Stimulated activated CD4-positive, alpha-beta T cell treated with anti-CD3 and anti-CD28 coated beads, Interleukin-2, amount 100 ng/mL, for 48 hours (primary cell): ENCODE results near the gene RNF6.

Experiments used
- DNase-seq, 2 donors: peaks; one replicate each; pipeline ENCODE4 v3.0.0-alpha.2; 2020

Gene RNF6

GRCh38 chr13:26225896-26226617, 3.9 kb upstream of the RNF6 start:
- no peak for DNase-seq

DNA sequence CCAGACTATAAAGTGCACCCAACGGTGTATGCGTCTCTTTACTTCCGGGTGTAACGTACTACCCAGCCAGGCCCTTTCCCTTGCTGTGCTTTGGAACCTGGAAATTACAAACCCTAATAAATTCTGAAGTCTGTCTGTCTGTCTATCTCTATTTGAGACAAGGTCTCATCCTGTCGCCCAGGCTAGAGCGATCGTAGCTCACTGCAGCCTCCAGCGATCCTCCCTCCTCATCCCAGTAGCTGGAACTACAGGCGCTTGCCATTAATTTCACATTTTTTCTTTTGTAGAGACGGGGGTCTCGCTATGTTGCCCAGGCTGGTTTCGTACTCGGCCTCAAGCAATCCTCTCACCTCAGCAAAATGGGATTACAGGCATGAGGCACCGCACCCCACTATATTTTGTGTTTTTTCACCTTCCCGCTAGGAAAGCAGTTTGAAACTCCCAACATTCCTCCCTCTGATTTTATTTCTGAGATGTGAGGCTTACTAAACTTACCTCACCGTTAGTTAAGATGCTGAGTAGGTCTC, 469 bp upstream of the RNF6 start:
- DNase-seq: no peak

DNA sequence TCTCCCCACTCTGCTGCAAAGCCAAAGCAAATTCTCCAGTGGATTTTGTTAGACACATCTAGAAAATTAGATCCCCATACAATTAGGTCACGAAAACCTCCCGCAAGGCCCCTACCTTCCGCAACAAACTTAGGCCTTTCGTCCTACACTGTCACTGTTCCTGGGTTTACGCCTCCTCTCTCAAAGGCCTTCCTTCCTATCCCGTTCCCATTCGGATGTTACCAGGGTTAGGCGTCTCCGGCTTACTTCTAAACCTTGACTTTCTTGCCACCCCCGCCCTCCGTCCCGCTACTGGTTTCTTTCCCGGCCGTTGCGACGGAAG, 754 bp downstream of the RNF6 start:
- DNase-seq: no peak

DNA sequence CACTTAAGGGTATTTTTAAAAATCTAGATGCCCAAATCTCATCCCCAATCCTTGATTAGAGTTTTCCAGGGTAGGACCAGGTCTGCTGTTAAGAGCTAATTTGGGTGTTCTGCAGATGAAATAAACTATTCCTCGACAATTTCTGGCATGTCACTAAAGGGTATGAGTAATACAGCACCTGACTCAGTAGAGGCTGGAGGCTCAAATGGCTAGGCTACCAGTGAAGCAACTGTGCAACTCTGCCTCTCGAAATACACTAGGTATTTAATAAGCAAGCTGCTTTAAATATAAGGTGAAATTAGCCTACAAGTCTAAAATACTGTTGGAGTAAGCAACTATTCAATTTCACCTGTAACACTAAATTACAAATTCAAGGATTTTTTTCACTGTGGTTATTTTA, 1.5 kb downstream of the RNF6 start:
- no peak for DNase-seq

GRCh38 chr13:26219726-26220125, 2.4 kb downstream of the RNF6 start:
- DNase-seq: no peak

GRCh38 chr13:26216042-26216441, 6.1 kb downstream of the RNF6 start:
- DNase-seq: no peak

DNA sequence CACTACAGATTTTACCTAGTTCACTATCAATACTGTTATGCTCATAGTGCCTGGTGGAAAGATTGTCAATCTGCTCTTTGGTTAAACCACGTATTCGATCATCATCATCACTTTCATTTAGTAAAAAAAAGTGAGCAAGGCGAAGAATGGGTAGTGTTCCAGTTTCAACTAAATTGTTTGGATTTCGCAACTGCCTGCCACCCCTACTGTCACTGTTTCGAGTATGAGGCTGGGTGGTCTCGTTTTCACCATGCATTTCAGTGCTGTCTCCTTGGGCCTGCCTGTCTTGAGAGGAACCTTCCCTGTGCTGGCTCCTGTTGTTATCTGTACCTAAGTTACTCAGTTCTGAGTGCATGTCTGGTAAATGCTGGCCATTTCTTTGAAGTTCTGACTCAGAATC, 8.1 kb downstream of the RNF6 start:
- DNase-seq: no peak

GRCh38 chr13:26213345-26213744, 8.8 kb downstream of the RNF6 start:
- no peak for DNase-seq

DNA sequence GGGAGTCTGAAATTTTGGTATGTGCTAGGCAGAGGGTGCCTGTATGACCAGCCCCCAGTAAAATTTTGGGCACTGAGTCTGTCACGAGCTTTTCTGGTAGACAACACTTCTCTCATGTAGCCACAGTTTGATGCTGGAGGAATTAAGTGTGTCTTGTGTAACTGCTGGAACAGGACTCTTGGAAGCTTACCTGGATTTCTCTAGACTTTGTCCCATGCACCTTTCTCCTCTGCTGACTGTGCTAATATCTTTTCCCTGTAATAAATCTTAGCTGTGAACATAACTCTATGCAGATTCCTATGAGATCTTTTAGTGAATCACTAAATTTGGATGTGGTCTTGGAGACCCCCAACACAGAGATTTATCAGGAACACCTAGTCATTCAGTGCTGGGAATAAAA, 13.8 kb downstream of the RNF6 start:
- no peak for DNase-seq

- DNase-seq: no peak
Observed at GRCh38 chr13:26202365-26202972, 19.6 kb downstream of the RNF6 start.

DNA sequence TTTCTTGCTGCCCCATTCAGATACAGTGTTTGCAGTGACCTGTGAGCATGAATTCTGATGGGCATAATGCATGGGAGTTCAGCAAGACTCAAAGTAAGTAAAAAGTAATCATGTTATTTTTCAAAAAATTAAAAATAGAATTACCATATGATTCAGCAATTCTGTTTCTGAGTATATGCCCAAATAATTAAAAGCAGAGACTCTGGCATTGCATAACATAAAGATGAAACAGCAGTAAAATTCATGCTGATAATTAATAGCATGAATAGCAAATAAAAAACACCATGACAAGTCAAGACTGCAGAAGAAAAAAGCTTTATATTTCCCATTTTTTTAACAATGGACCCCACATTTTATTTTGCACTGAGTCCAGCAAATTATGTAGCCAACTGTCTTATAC, 21.3 kb downstream of the RNF6 start:
- DNase-seq: no peak

GRCh38 chr13:26198116-26198515, 24.0 kb downstream of the RNF6 start:
- no peak for DNase-seq

- DNase-seq: no peak
Observed at GRCh38 chr13:26197298-26197697, 24.8 kb downstream of the RNF6 start.

DNA sequence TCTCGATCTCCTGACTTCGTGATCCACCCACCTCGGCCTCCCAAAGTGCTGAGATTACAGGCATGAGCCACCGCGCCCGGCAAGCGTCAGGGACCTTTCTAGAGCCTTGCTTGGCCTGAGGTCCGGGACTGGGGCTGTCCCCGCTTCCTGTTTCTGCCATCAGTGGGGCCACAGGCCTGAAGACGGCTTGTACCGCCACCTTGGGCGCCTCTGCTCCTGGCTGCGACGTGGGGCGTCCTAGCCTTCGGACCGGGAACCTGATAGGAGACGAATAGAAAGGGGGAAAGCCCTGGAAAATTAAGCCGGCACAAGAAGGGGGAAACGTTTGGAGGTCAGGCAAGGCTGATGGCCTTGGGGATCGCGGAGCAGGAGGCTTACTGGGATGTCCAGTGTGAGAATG, 35.1 kb downstream of the RNF6 start:
- no peak for DNase-seq

GRCh38 chr13:26186118-26186870, 35.8 kb downstream of the RNF6 start:
- DNase-seq: peak; percentile 82

- DNase-seq: no peak
Observed at GRCh38 chr13:26185720-26186117, 36.4 kb downstream of the RNF6 start.

- peak; percentile 63 to 66 for DNase-seq
Observed at GRCh38 chr13:26184791-26185250, 37.3 kb downstream of the RNF6 start.

DNA sequence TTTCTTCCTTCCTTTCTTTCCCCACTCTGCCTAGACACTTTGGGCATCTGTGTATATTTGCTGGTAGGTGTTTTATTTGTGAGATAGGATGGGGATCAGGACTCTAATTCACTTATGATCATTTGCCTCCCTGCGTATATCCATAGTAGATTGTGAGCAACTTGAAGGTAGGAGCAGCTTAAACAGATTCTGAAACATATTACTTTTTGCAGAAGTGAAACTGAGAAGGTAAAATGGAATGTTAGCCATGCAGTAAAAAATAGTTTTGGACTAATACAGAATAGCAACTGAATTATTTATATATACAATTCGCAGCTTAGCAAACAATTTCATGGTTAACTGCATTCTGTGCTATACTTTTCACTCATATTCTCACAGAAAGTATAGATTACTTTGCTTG, 38.7 kb downstream of the RNF6 start:
- DNase-seq: no peak

- no peak for DNase-seq
Observed at GRCh38 chr13:26179344-26179743, 42.8 kb downstream of the RNF6 start.

- no peak for DNase-seq
Observed at GRCh38 chr13:26168835-26169234, 53.3 kb downstream of the RNF6 start.

DNA sequence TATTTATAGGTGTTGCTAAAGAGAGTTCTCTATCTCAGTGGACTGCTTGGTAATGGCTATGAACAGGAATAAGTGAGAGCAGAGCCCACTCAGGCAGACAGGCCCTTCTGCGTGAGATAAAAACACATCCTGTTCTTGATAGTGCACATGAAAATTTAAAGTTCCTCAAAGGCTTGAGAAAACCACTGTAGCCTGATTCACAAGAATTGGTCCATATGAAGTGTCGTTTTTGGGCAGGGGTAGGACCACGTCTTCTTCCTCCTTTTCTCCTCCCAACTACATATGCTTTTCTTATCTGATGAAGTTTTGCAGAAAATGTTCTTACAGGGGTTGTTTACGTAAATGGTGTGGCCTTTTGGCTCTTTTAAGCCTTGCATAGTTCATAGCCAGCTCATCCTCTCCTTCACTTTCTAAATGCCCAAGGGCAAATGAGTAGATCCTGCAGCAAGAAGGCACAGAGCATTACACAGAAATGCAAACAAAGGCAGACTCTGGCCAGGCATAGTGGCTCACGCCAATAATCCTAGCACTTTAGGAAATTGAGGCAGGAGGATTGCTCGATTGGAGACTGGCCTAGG, 53.8 kb downstream of the RNF6 start:
- no peak for DNase-seq

DNA sequence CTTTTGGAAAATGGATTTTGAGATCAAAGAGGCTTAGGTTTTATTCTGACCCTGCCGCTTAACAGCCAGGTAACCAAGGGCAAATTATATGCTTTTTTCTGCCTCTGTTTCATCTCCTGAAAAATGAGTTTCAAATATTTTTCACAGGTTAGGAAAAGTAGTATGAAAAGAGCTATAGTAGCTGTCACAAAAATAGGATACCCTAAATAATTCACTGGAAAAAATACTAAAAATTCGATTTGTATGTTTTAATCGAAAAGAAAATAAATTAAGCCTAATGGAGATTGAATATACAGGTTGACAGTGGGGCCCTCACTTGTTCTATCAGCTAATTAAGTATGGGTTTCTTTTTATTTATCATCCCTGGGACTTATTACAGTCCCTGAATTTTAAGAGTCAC, 58.3 kb downstream of the RNF6 start:
- DNase-seq: no peak
